Measurements from ENCODE around the gene YY1.

DNA sequence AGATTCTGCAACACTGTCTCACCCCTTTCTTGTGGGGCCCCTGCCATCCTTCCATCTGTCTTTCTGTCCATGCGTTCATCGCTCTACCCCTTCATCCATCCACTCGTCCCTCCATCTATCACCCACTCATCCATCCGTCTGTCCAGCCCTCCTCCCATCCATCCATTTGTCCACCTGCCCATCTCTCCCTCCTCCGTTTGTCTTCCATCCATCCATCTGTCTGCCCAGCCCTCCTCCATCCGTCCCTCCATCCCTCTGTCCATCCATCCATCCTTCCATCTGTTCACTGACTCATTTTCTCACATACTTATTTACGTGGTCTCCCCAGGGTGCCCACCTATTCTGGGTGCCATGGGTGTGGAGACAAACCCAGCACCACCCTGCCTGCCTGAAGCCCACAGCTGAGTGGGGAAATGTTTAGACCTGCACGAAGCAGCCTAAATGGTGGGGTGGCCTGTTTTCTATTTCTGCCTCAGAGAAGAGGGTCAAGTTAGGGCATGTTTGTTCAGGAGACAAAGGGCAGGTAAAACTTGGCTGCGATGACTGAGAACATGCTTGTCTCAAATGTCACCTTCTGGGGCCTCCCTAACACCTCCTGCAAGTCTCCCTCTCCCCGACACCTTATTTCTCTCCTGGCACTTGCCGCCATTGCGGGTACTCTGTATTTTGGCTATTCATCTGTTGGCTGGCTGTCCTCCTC is 81.4 kb downstream of the YY1 start:
- TF ChIP-seq, protein P1, sequence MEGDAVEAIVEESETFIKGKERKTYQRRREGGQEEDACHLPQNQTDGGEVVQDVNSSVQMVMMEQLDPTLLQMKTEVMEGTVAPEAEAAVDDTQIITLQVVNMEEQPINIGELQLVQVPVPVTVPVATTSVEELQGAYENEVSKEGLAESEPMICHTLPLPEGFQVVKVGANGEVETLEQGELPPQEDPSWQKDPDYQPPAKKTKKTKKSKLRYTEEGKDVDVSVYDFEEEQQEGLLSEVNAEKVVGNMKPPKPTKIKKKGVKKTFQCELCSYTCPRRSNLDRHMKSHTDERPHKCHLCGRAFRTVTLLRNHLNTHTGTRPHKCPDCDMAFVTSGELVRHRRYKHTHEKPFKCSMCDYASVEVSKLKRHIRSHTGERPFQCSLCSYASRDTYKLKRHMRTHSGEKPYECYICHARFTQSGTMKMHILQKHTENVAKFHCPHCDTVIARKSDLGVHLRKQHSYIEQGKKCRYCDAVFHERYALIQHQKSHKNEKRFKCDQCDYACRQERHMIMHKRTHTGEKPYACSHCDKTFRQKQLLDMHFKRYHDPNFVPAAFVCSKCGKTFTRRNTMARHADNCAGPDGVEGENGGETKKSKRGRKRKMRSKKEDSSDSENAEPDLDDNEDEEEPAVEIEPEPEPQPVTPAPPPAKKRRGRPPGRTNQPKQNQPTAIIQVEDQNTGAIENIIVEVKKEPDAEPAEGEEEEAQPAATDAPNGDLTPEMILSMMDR (IDR thresholded peaks at IDR 0.05) = no peak
- no peak for TF ChIP-seq POLR2A (IDR thresholded peaks at IDR 0.05)

Data from right lobe of liver (tissue), 4 donors.